Stomach (tissue), 19 donors: ENCODE data around the gene ERVW-1. TPM values are rescaled to one million over a fixed set of nuclear protein-coding genes. Genes with fewer than 3 reads are reported as not detected.
"Not testable (repeated sequence)": the region's sequence is repeated elsewhere in the genome, so short reads cannot be mapped to it uniquely, and the experiment has no call there.

Experiments
- DNase-seq, 2 donors: peaks; one replicate each; pipeline versions ENCODE4 v3.0.0 to v3.0.0-alpha.2; 2013 to 2019
- H3K27ac ChIP-seq, 5 donors: fragments of 200-600 bp in 4 of 5; sonication (generic) in 4 of 5; one replicate each; pipeline ENCODE4 v1.5.1; 2013 to 2019; ENCODE audit warnings: mild to moderate bottlenecking in 1 of 5, moderate library complexity in 1 of 5
- H3K27me3 ChIP-seq, 3 donors: fragments of 200-600 bp; sonication (generic); one replicate each; pipeline ENCODE4 v1.5.1; 2017 to 2019; ENCODE audit warnings: mixed run types in 1 of 3
- H3K36me3 ChIP-seq, 4 donors: fragments of 200-600 bp; sonication (generic); 1 replicate in 3 of 4; 2 replicates in 1 of 4; pipeline ENCODE4 v1.5.1; 2016 to 2019
- H3K4me1 ChIP-seq, 4 donors: fragments of 200-600 bp; sonication (generic); one replicate each; pipeline ENCODE4 v1.5.1; 2016 to 2019
- H3K4me3 ChIP-seq, 4 donors: fragments of 200-600 bp; sonication (generic) in 3 of 4; one replicate each; pipeline ENCODE4 v1.5.1; 2016 to 2019; ENCODE audit warnings: mild to moderate bottlenecking in 1 of 4
- H3K9me3 ChIP-seq, 4 donors: fragments of 200-600 bp; sonication (generic); one replicate each; pipeline ENCODE4 v1.5.1; 2016 to 2019
- EP300 ChIP-seq: sonication (generic); formaldehyde crosslinking; IDR thresholded peaks from one replicate; pipeline ENCODE4 v1.6.1; 2017; ENCODE audit warnings: antibody characterized with exemption
- POLR2A ChIP-seq, 4 donors: fragments of 450-650 bp; IDR thresholded peaks; one replicate each; pipeline ENCODE4 v1.6.1; 2016; ENCODE audit warnings: antibody characterized with exemption in 4 of 4, control low read depth in 2 of 4, mild to moderate bottlenecking in 1 of 4, moderate library complexity in 1 of 4
- POLR2AphosphoS5 ChIP-seq, 3 donors: sonication (generic); formaldehyde crosslinking; IDR thresholded peaks; one replicate each; pipeline ENCODE4 v1.6.1; 2016; ENCODE audit warnings: antibody characterized with exemption in 3 of 3
- WGBS, 5 donors: extraction: QIAGEN DNeasy Blood & Tissue Kit in 3 of 5; methylation state at CpG; one replicate each; pipeline versions ENCODE4 v1.1.5 to v1.1.7; 2013 to 2018; 5-methylcytosine and 5-hydroxymethylcytosine counted together
- intact Hi-C: fragments of 100-400 bp; cut with DNase I; formaldehyde crosslinking; loops from one replicate; pipeline ENCODE4 v1.15.1; 2023; ENCODE audit warnings: low total_unique reads
- long read RNA-seq, 10 donors: transcript quantifications; one replicate each; lab custom pipeline, GENCODE V29; 2026
- polyA plus RNA-seq, 3 donors: library from polyadenylated mRNA; stranded (reverse); fragments of 200-250 nt; gene quantifications; one replicate each; pipeline ENCODE4 v1.2.3, GENCODE V29; 2013
- total RNA-seq, 5 donors: library from RNA; depleted of rRNA; stranded (reverse); fragments of >200 nt; gene quantifications; one replicate each; pipeline versions ENCODE4 v1.1.0 to v1.2.3, GENCODE V29; 2014 to 2016
- TF ChIP-seq, protein P1 (sequence below), 7 experiments: fragments of 450-650 bp in 4 of 7; fragments of 200-600 bp in 3 of 7; sonication (generic) in 3 of 7; IDR thresholded peaks; one replicate each; pipeline ENCODE4 v1.5.1; 2016 to 2019; ENCODE audit warnings: antibody characterized with exemption in 7 of 7, control low read depth in 2 of 7, mild to moderate bottlenecking in 1 of 7
- donor health status: healthy with polysubstance abuse.
- donor health status: Bipolar disorder and iron deficiency.
- donor health status: healthy.

ERVW-1 gene, protein sequence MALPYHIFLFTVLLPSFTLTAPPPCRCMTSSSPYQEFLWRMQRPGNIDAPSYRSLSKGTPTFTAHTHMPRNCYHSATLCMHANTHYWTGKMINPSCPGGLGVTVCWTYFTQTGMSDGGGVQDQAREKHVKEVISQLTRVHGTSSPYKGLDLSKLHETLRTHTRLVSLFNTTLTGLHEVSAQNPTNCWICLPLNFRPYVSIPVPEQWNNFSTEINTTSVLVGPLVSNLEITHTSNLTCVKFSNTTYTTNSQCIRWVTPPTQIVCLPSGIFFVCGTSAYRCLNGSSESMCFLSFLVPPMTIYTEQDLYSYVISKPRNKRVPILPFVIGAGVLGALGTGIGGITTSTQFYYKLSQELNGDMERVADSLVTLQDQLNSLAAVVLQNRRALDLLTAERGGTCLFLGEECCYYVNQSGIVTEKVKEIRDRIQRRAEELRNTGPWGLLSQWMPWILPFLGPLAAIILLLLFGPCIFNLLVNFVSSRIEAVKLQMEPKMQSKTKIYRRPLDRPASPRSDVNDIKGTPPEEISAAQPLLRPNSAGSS
- total RNA-seq (under 1 TPM in 1 of 5 donors, not detected in 4; 0.18 TPM), polyA plus RNA-seq (not detected)
- long read RNA-seq, donor 1, partial matches to known transcripts: 0 of 1 reads
- long read RNA-seq, donor 1, other reads (novel, unspliced or antisense): 0 of 1 reads
- long read RNA-seq, donor 2: 0 reads
- long read RNA-seq, donor 3: 0 reads
- long read RNA-seq, donor 4: 0 reads
- long read RNA-seq, donor 5: 0 reads
- long read RNA-seq, donor 6: 0 reads
- long read RNA-seq, donor 7: 0 reads
- long read RNA-seq, donor 8: 0 reads
- long read RNA-seq, donor 9: 0 reads
- long read RNA-seq, donor 10: 0 reads

GRCh38 chr7:92477681-92478080, at the start of gene ERVW-1:
TSS of gene ERVW-1 (minus strand) at chr7:92477946. CDS start at chr7:92470381, 7,565 bp downstream.
- H3K27me3 ChIP-seq, DNase-seq, H3K4me1 ChIP-seq, H3K9me3 ChIP-seq, H3K27ac ChIP-seq, H3K4me3 ChIP-seq, intact Hi-C loops: not testable (repeated sequence)
- peaks cover 0 to 37% (median 22%) of the 10 kb centered on the region in 4 donors for H3K36me3 ChIP-seq
- 90 to 99% (median 97%) methylated on average over 11 of the region's 11 CpGs for WGBS, 5 donors

DNA sequence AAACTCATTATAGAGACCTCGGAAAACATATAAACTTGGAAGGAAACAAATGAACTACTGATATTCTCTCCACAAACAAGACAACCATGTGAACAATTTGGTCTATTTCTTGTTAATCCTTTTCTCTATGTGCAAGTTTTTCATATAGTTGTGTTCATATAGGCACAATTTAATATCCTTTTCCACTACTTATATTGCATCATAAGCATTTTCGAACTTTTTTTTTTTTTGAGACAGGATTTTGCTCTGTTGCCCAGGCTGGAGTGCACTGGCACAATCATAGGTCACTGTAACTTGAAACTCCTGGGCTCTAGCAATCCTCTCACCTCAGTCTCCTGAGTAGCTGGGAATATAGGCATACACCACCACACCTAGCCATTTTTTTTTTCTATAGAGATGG, 45.4 kb upstream of the ERVW-1 start:
- peaks cover 0 to 33% (median 25%) of the 10 kb centered on the region in 4 donors for H3K36me3 ChIP-seq
- H3K4me3 ChIP-seq: no peak overlapping the region
- 86 to 92% (median 88%) methylated on average over 2 of the region's 2 CpGs for WGBS, 5 donors
- DNase-seq: no peak
- TF ChIP-seq, protein P1, sequence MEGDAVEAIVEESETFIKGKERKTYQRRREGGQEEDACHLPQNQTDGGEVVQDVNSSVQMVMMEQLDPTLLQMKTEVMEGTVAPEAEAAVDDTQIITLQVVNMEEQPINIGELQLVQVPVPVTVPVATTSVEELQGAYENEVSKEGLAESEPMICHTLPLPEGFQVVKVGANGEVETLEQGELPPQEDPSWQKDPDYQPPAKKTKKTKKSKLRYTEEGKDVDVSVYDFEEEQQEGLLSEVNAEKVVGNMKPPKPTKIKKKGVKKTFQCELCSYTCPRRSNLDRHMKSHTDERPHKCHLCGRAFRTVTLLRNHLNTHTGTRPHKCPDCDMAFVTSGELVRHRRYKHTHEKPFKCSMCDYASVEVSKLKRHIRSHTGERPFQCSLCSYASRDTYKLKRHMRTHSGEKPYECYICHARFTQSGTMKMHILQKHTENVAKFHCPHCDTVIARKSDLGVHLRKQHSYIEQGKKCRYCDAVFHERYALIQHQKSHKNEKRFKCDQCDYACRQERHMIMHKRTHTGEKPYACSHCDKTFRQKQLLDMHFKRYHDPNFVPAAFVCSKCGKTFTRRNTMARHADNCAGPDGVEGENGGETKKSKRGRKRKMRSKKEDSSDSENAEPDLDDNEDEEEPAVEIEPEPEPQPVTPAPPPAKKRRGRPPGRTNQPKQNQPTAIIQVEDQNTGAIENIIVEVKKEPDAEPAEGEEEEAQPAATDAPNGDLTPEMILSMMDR (IDR thresholded peaks at IDR 0.05): no peak
- no peak for TF ChIP-seq POLR2A (IDR thresholded peaks at IDR 0.05)
- TF ChIP-seq POLR2AphosphoS5 (IDR thresholded peaks at IDR 0.05): no peak
- no peak for TF ChIP-seq EP300
- H3K9me3 ChIP-seq: no peaks in the 10 kb centered on the region
- no peak overlapping the region for H3K27ac ChIP-seq
- intact Hi-C loops: no loop called here
- no peaks in the 10 kb centered on the region for H3K27me3 ChIP-seq
- peaks cover 8 to 22% (median 20%) of the 10 kb centered on the region in 4 donors for H3K4me1 ChIP-seq

GRCh38 chr7:92520024-92520423, 42.3 kb upstream of the ERVW-1 start:
- Histone ChIP-seq H3K4me1 (no peaks in the 10 kb centered on the region), H3K27me3 (no peaks in the 10 kb centered on the region), H3K27ac (no peak overlapping the region), H3K9me3 (no peaks in the 10 kb centered on the region), H3K36me3 (peaks cover 7 to 62% (median 52%) of the 10 kb centered on the region in 4 donors), H3K4me3 (no peak overlapping the region)
- no peak for DNase-seq
- WGBS, 5 donors: 76 to 96% (median 83%) methylated on average over 1 of the region's 1 CpG
- no peak for TF ChIP-seq POLR2A (IDR thresholded peaks at IDR 0.05)
- TF ChIP-seq POLR2AphosphoS5 (IDR thresholded peaks at IDR 0.05): no peak
- no peak for TF ChIP-seq EP300
- TF ChIP-seq, protein P1 (IDR thresholded peaks at IDR 0.05): no peak
- intact Hi-C loops: no loop called here

- Histone ChIP-seq H3K27ac (no peak overlapping the region), H3K4me1 (no peaks in the 10 kb centered on the region), H3K9me3 (no peaks in the 10 kb centered on the region), H3K36me3 (peaks cover 7 to 75% (median 63%) of the 10 kb centered on the region in 4 donors), H3K4me3 (no peak overlapping the region), H3K27me3 (no peaks in the 10 kb centered on the region)
- TF ChIP-seq EP300 (no peak), POLR2AphosphoS5 (IDR thresholded peaks at IDR 0.05) (no peak), POLR2A (IDR thresholded peaks at IDR 0.05) (no peak)
- TF ChIP-seq, protein P1 (IDR thresholded peaks at IDR 0.05): no peak
- 79 to 94% (median 88%) methylated on average over 3 of the region's 3 CpGs for WGBS, 5 donors
- intact Hi-C loops: no loop called here
- DNase-seq: no peak
Measured at GRCh38 chr7:92517631-92518030, 39.9 kb upstream of the ERVW-1 start.
